Fibroblast of skin of scalp (primary cell): ENCODE data around the gene MED1. TPM values are rescaled to one million over a fixed set of nuclear protein-coding genes. Genes with fewer than 3 reads are reported as not detected.
A peak's percentile ranks its signal among the peaks of the same experiment; 100 is the strongest.
"Not testable (repeated sequence)": the region's sequence is repeated elsewhere in the genome, so short reads cannot be mapped to it uniquely, and the experiment has no call there.

Experiments used
- DNase-seq: peaks from one replicate; pipeline ENCODE4 v3.0.0-alpha.2; 2013
- polyA plus RNA-seq, 2 experiments: library from polyadenylated mRNA; unstranded; fragments of 120-200 nt; gene quantifications; one replicate each; pipeline ENCODE4 v1.2.1, GENCODE V29; 2013; ENCODE audit not compliant: insufficient read length in 2 of 2

The MED1 gene
- 30.9 TPM for polyA plus RNA-seq (2013, experiment 1 of 2; ENCODE audit: insufficient read length)
- polyA plus RNA-seq (2013, experiment 2 of 2; ENCODE audit: insufficient read length) = 33.7 TPM

GRCh38 chr17:39450847-39451581, at the start of gene MED1:
TSS of gene MED1 (minus strand) at chr17:39451263. CDS start at chr17:39451062, 201 bp downstream.
- peak; percentile 99 for DNase-seq

GRCh38 chr17:39496921-39497320, 45.9 kb upstream of the MED1 start:
- DNase-seq = not testable (repeated sequence)

GRCh38 chr17:39487946-39488345, 36.9 kb upstream of the MED1 start:
- DNase-seq = no peak

GRCh38 chr17:39487490-39487889, 36.4 kb upstream of the MED1 start:
- DNase-seq = not testable (repeated sequence)

- peak; percentile 59 for DNase-seq
Observed at GRCh38 chr17:39486242-39486641, 35.2 kb upstream of the MED1 start.

- DNase-seq = peak; percentile 82
Observed at GRCh38 chr17:39485555-39485954, 34.5 kb upstream of the MED1 start.

GRCh38 chr17:39484178-39484577, 33.1 kb upstream of the MED1 start:
- DNase-seq = no peak

- no peak for DNase-seq
Observed at GRCh38 chr17:39483506-39483905, 32.4 kb upstream of the MED1 start.

GRCh38 chr17:39479631-39480030, 28.6 kb upstream of the MED1 start:
- DNase-seq = not testable (repeated sequence)

GRCh38 chr17:39473310-39473709, 22.2 kb upstream of the MED1 start:
- DNase-seq = no peak

GRCh38 chr17:39468610-39469009, 17.5 kb upstream of the MED1 start:
- DNase-seq = not testable (repeated sequence)

- DNase-seq = not testable (repeated sequence)
Observed at GRCh38 chr17:39464639-39465181, 13.6 kb upstream of the MED1 start.

- peak; percentile 1 for DNase-seq
Observed at GRCh38 chr17:39462631-39463375, 11.7 kb upstream of the MED1 start.

GRCh38 chr17:39461926-39462569, 11.0 kb upstream of the MED1 start:
- DNase-seq = no peak

- DNase-seq = peak; percentile 100
Observed at GRCh38 chr17:39461113-39461925, 10.3 kb upstream of the MED1 start, which contains the start of gene CDK12. TSS of gene CDK12 (plus strand) at chr17:39461486. CDS start at chr17:39462072, 586 bp downstream.

GRCh38 chr17:39455919-39456318, 4.9 kb upstream of the MED1 start:
- DNase-seq = no peak

- no peak for DNase-seq
Observed at GRCh38 chr17:39450051-39450450, 1.0 kb downstream of the MED1 start.

GRCh38 chr17:39447561-39447960, 3.5 kb downstream of the MED1 start:
- no peak for DNase-seq

GRCh38 chr17:39443326-39443725, 7.7 kb downstream of the MED1 start:
- DNase-seq = no peak

- DNase-seq = not testable (repeated sequence)
Observed at GRCh38 chr17:39439868-39440267, 11.2 kb downstream of the MED1 start.

- DNase-seq = no peak
Observed at GRCh38 chr17:39429600-39429999, 21.5 kb downstream of the MED1 start.

- no peak for DNase-seq
Observed at GRCh38 chr17:39416141-39416540, 34.9 kb downstream of the MED1 start.
